Lung (tissue), 12 donors: ENCODE data around the gene MMP25. TPM values are rescaled to one million over a fixed set of nuclear protein-coding genes. Genes with fewer than 3 reads are reported as not detected.

Experiments
- ATAC-seq: fragments of 200-7000 bp; cut with Tn5 transposase; one replicate; pipeline ENCODE4 v1.9.1; 2020; ENCODE audit warnings: moderate number of reproducible peaks; ENCODE audit not compliant: insufficient read depth, low FRiP score
- DNase-seq, 3 donors: peaks; one replicate each; pipeline ENCODE4 v3.0.0-alpha.2; 2013 to 2017
- H3K27ac ChIP-seq, 2 donors: one replicate each; pipeline ENCODE4 v1.5.1; 2013; ENCODE audit warnings: mild to moderate bottlenecking in 2 of 2, moderate library complexity in 2 of 2, control low read depth in 1 of 2, inconsistent platforms in 1 of 2, low read depth in 1 of 2, low read length in 1 of 2
- H3K27me3 ChIP-seq, 3 donors: one replicate each; pipeline ENCODE4 v1.5.1; 2013; ENCODE audit warnings: low read length in 2 of 3; ENCODE audit not compliant: control insufficient read depth in 3 of 3, insufficient read depth in 3 of 3
- H3K36me3 ChIP-seq, 4 donors: one replicate each; pipeline ENCODE4 v1.5.1; 2013; ENCODE audit warnings: low read length in 4 of 4, mild to moderate bottlenecking in 1 of 4, moderate library complexity in 1 of 4; ENCODE audit not compliant: control insufficient read depth in 4 of 4, insufficient read depth in 4 of 4
- H3K4me1 ChIP-seq, 5 donors: one replicate each; pipeline ENCODE4 v1.5.1; 2013; ENCODE audit warnings: low read length in 5 of 5, mild to moderate bottlenecking in 2 of 5, moderate library complexity in 1 of 5; ENCODE audit not compliant: control insufficient read depth in 5 of 5, insufficient read depth in 5 of 5
- H3K4me3 ChIP-seq: one replicate; pipeline ENCODE4 v1.5.1; 2013; ENCODE audit warnings: mild to moderate bottlenecking, control low read depth, moderate library complexity
- H3K9ac ChIP-seq, 2 donors: one replicate each; pipeline ENCODE4 v1.5.1; 2013; ENCODE audit warnings: low read length in 2 of 2, control low read depth in 1 of 2; ENCODE audit not compliant: insufficient read depth in 1 of 2
- H3K9me3 ChIP-seq, 4 donors: one replicate each; pipeline ENCODE4 v1.5.1; 2013; ENCODE audit warnings: low read length in 3 of 4, mild to moderate bottlenecking in 1 of 4, moderate library complexity in 1 of 4; ENCODE audit not compliant: control insufficient read depth in 4 of 4, insufficient read depth in 3 of 4
- CTCF ChIP-seq: IDR thresholded peaks from 2 replicates; pipeline ENCODE4 v1.5.1; 2012; ENCODE audit warnings: mild to moderate bottlenecking; ENCODE audit errors: control extremely low read depth, extremely low read depth
- WGBS, 2 donors: extraction: QIAGEN DNeasy Blood & Tissue Kit; methylation state at CpG; one replicate each; pipeline ENCODE4 v1.1.7; 2013; 5-methylcytosine and 5-hydroxymethylcytosine counted together
- polyA plus RNA-seq, 2 donors: library from polyadenylated mRNA; stranded (reverse); fragments of 200-250 nt; gene quantifications; one replicate each; pipeline ENCODE4 v1.2.1, GENCODE V29; 2013
- total RNA-seq, 2 donors: library from RNA; depleted of rRNA in 1 of 2; stranded (reverse); fragments of >200 nt in 1 of 2; gene quantifications; one replicate each; pipeline ENCODE4 v1.2.1, GENCODE V29; 2014 to 2021
- donor health status: control.
- donor health status: control.
- donor health status: Bipolar disorder and iron deficiency.
- donor health status: healthy.
- donor health status: DM: yes; HTN: yes; CAD: no.

The MMP25 gene
- total and polyA plus RNA-seq, 4 donors: 4.2 to 94.4 (median 20.6) TPM

- H3K4me3 ChIP-seq: peak overlapping the region; percentile 24
- H3K27me3 ChIP-seq: no peaks in the 10 kb centered on the region
- WGBS, 2 donors: 61 to 69% methylated on average over 9 of the region's 9 CpGs
- no peaks in the 10 kb centered on the region for H3K9me3 ChIP-seq
- H3K27ac ChIP-seq: peak overlapping the region; percentile 71 to 85
- no peak for DNase-seq
- ATAC-seq: no peak
- H3K36me3 ChIP-seq: no peaks in the 10 kb centered on the region
- H3K4me1 ChIP-seq: peaks cover 2 to 13% (median 7%) of the 10 kb centered on the region in 5 donors
- no peak for TF ChIP-seq CTCF
- H3K9ac ChIP-seq: peak overlapping the region in 1 of 2 donors; percentile 28
Observed at GRCh38 chr16:3059723-3060242, 13.4 kb downstream of the MMP25 start.

GRCh38 chr16:3060339-3061127 lies 14.2 kb downstream of the MMP25 start:
- Histone ChIP-seq H3K27ac (peak overlapping the region in 1 of 2 donors; percentile 31), H3K4me1 (peaks cover 2 to 16% (median 7%) of the 10 kb centered on the region in 5 donors), H3K27me3 (no peaks in the 10 kb centered on the region), H3K9ac (no peak overlapping the region), H3K36me3 (no peaks in the 10 kb centered on the region), H3K9me3 (no peaks in the 10 kb centered on the region), H3K4me3 (no peak overlapping the region)
- TF ChIP-seq CTCF: no peak
- no peak for ATAC-seq
- 87% methylated on average over 14 of the region's 14 CpGs for WGBS, 2 donors
- DNase-seq: no peak

GRCh38 chr16:3062553-3062952 lies 16.2 kb downstream of the MMP25 start:
- ATAC-seq (no peak), DNase-seq (no peak)
- peaks cover 2 to 22% (median 7%) of the 10 kb centered on the region in 5 donors for H3K4me1 ChIP-seq
- TF ChIP-seq CTCF: no peak
- 83 to 89% methylated on average over 6 of the region's 6 CpGs for WGBS, 2 donors
- H3K27ac ChIP-seq: no peak overlapping the region
- H3K9me3 ChIP-seq: no peaks in the 10 kb centered on the region
- H3K9ac ChIP-seq: no peak overlapping the region
- H3K36me3 ChIP-seq: peaks cover 0 to 3% (median 0%) of the 10 kb centered on the region in 4 donors
- H3K27me3 ChIP-seq: no peaks in the 10 kb centered on the region
- H3K4me3 ChIP-seq: no peak overlapping the region
